GM10847 (cell line): ENCODE data around the gene MEP1A.

Source experiments
- POLR2A ChIP-seq: IDR thresholded peaks from 2 replicates; pipeline ENCODE4 v1.6.1; 2011; ENCODE audit not compliant: insufficient read length; ENCODE audit errors: extremely low read depth

The MEP1A gene, protein sequence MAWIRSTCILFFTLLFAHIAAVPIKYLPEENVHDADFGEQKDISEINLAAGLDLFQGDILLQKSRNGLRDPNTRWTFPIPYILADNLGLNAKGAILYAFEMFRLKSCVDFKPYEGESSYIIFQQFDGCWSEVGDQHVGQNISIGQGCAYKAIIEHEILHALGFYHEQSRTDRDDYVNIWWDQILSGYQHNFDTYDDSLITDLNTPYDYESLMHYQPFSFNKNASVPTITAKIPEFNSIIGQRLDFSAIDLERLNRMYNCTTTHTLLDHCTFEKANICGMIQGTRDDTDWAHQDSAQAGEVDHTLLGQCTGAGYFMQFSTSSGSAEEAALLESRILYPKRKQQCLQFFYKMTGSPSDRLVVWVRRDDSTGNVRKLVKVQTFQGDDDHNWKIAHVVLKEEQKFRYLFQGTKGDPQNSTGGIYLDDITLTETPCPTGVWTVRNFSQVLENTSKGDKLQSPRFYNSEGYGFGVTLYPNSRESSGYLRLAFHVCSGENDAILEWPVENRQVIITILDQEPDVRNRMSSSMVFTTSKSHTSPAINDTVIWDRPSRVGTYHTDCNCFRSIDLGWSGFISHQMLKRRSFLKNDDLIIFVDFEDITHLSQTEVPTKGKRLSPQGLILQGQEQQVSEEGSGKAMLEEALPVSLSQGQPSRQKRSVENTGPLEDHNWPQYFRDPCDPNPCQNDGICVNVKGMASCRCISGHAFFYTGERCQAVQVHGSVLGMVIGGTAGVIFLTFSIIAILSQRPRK

DNA sequence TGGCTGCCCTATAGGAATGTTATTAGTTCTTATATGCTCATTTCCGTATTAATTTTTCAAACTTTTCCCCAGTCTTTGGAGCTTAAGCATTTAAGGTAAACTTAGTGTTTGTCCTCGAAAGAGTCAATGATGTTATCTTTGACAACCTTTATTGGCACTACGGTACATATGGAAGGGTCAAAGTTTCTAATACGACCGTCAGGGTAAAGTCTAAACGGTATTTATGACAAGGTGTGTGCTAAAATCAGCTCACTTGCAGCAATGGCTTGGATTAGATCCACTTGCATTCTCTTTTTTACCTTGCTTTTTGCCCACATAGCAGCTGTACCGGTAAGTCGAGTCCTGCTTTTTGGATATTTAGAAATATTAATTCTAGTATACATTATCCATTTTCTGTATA is at the start of gene MEP1A:
TSS of gene MEP1A (plus strand) at position 252 of the 400 bp plus-strand sequence. CDS start at position 262, 10 bp downstream.
- TF ChIP-seq POLR2A, result no peak

DNA sequence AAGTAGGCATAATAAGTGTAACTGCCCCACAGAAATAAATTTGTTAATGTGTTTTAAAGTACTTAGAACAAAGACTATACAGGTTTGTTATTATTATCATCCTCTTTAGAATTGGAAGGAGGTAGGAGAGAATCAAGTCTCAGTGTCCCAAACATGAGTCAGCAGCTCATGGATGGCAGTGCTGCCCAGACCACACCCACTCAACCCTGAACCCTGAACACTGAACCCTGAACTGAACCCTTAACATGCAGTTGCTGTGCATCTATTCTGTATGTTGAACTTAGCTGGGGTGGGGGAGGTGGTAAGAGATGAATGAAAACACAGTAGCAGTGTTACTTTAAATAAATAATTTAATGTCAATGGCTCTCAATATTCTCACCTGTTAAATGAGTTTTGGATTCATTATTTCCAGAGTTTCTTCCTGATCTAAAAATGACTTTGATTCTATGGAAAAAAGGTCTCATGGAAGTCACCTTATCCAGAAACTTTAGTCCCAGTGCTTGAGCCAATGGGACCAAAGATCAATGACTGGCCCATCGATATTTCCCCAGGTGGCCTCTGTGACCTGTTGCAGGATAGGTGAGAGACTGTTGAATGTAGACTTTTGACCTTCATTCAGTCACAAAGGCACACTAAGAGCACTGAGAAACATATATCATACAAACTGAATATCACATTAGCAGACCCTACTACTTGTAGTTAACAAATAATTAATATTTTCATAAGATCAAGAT is 49.6 kb upstream of the MEP1A start:
- TF ChIP-seq POLR2A, result no peak

DNA sequence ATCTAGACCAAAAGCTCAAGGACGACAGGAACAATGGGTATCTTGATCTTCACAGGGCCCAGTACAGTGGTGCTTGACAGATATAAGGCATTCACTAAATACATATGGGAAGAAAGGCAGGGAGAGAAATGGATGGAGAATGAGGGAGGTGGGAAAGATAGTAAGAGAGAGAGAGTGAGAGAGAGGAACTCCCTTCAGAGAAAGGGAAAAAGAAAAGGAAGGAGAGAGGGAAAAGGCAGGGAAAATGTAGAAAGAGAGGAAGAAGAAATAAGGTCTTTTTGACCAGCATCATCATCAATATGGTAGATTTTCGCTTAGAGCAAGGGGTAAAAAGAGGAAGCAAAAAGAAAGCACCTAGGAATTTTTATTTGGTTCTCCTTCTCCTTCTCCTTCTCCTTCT is 47.2 kb upstream of the MEP1A start:
- no peak for TF ChIP-seq POLR2A

DNA sequence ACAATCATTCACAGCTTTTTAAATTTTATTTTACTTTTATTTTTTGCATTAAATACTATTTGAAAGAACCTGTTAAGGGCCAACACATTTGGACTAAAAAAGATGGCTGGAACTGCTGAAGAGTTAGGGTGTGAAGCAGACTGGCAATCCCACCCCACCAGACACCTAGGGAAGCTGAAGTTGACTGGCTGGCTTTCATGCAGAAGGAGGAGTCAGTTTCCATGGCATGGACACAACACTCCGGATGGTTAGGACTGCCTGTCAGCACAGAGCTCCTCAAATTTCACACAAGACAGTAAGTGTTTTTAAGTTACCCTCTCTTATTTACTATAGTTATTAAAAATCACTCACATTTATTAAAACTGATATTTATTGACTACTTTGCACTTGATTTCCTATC is 46.5 kb upstream of the MEP1A start, which contains the start of gene ANKRD66:
TSS of gene ANKRD66 (plus strand) at position 238 of the 400 bp plus-strand sequence. CDS start 5,016 bp downstream, outside the sequence.
- TF ChIP-seq POLR2A, result no peak

DNA sequence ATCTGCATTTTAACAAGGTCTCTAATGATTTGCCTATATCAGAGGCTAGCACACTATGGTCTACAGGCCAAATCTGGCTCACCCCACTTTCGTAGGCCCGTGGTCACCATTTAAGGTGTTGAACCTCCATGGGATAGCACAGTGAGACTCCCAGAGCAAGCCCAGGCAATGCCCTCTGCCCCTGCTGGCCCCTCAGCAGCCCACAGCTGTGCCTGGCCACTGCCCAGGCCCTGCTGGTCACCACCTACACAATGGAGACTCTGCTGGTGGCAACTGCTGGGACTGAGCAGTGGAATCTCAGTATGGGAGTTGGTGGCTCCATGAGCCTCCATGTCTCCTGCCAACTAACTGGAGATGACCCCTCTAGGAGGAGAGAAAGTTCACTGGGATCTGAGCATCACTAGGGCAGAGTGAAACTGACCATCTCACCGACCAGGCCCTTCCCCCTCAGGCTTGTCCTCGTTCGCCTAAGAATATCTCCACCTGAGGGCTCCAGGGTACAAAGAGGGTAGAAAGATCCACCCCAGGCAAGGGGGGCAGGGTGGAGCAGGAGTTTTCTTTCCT is 44.2 kb upstream of the MEP1A start:
- no peak for TF ChIP-seq POLR2A

DNA sequence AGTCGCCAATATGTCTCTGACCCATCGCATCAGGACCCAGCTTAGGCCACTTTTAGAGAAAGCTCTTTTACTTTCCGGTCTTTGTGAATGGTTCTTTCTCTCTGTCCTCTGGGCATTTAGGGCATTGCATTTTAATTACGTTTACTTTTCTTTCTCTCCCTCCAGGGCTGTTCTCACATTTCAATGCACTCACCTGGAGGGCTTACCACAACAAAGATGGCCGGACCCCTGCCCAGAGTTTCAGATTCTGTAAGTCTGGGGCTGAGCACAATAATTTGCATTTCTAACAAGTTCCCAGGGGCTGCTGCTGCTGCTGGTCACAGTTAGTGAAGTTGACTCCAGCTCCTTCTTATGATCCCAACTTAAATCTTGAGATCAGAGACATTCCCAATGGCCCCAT is 43.5 kb upstream of the MEP1A start:
- no peak for TF ChIP-seq POLR2A

DNA sequence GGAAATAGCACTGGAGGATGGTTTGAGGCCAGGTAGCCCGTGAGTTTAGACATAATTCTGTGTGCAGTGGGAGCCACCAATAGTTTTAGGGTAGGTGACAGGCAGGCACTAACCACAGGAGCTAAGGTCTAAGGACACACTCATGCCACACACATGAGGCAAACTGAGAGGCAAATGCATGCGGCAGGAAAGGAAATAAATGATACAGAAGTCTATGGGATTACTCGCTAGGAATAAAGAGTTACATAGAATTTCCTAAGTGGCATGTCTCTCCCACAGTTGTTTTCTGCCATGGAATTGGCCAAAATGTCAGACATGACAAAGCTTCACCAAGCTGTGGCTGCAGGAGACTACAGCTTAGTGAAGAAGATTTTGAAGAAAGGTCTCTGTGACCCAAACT is 41.5 kb upstream of the MEP1A start:
- TF ChIP-seq POLR2A, result no peak

DNA sequence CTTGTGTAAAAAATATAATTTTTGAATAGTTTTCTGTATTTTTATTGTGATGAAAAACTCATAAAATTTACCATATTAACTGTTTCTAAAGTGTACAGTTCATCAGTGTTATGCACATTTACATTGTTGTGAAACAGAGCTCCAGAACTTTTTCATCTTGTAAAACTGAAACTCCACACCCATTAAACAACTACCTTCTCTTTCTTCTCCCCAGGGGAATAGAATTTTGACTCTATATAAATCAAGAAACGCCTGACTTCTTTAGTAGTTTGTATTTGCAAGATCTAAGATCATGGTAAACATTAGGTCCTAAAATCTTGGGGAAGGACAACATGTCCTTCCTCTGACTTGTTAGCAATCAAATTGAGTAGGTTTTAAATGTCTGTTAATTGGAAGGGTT is 37.3 kb upstream of the MEP1A start:
- TF ChIP-seq POLR2A, result no peak

DNA sequence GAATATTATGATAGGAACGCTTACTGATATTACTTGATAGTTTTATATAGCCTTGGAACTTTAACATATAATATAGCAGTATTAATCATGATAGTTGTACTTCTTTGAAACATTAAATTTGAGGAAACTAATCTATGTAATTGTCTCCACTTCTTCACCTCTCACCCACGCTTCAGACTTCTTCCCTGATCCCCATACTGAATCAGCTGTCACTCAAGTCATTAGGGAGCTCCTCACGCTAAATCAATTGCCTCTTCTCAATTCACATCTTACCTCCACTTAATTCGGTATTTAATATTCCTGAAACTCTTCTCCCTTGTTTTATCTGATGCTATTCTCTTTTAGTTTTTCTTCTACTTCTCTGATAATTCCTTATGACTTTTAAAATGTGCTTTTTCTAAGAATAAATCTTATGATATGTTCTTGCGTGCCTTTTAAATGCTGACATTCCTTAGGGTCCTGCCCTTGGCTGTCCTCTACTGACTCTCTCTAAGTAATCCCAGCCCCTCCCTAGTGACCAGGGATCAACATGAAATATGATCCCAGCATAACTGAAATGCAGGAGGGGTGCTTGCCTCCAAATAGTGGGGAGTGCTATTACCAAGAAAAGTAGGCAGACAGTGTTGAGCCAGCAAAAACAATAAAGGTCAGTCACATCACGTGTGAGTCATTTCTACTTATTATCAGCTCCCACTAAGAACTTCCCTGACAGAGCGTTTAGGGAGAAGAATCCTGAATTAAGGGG is 36.5 kb upstream of the MEP1A start:
- TF ChIP-seq POLR2A, result no peak

DNA sequence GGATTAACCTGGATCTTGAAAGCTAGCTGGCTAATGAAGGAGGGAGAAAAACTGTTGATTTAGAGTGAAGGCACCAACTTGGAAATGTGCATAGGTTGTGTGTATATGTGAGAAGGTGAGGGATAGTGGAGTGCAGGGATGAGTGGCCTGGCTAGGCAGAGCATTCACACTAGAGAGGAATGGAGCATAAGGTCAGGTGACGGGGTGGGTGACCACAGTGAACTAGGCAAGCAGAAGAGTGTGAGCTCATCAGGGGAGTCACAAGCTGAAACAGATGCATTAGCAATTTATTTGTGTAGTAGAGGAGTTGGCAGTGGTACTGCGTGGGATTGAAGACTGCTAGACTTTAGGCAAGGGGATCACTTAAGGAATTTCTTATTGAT is 36.0 kb upstream of the MEP1A start:
- no peak for TF ChIP-seq POLR2A

DNA sequence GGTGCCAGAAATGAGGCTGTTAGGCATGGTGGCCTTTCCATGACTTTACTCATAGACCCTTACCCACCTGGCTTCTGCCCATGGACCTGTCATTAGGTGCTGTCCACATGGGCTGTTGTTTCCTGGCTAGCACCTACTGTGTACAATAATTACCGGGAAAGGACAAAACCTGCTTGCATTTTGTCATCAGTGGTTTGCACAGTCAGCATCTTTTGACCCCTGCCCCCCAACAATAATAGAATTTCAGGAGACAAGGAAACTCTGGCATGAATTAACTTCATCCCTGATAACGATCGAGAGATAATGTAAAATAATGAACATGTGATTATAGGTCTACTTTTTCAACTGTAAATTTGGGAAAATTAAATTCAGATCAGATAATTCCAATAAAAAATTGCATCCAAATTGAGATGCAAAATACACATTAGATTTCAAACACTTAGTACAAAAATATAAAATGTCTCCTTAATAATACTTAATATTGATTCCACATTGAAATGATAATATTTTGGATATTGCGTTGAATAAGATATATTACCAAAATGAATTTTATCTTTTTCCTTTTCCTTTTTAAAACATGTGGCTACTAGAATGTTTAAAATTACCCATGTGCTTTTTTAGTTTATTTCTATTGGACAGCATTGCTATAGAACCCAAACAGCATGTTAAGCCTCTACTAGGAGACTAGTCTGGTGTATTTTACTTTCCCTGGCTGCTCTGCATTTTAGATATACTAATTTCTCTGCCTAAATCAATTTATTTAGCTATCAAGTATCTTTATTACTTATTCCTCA is 34.0 kb upstream of the MEP1A start:
- no peak for TF ChIP-seq POLR2A

DNA sequence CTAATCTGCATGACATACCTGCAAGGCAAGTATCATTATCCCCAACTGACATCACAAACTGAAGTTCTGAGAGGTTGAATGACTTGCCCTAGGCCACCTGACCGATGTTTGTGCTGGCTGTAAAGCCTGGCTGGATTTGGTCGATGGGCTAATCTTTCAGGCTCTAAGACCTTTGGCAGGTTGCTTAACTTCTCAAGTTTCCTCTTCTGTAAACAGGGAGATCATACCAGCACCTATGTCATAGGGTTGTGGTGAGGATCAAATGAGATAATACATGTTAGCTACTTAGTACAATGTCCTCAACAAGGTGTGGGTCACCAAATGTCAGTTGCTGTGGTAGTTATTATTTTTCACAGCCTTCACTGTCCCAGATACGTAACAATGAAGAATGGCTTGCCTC is 32.3 kb upstream of the MEP1A start:
- no peak for TF ChIP-seq POLR2A

DNA sequence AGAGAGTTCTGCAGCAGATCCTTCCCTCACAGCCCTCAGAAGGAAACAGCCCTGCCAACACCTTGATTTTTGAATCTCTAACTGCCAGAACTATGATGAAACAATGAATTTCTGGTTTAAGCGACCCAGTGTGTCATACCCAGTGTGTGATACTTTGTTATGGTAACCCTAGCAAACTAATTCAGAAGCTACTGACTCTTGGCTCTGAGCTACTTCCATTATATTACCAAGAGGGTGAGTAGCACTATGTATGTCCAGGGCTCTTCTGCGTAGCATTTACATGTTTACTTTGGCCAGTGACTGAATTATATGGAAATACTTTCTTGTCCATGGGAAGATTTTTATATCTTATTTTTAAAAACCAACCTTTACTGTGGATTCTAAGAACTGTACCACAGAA is 29.7 kb upstream of the MEP1A start:
- TF ChIP-seq POLR2A, result no peak

DNA sequence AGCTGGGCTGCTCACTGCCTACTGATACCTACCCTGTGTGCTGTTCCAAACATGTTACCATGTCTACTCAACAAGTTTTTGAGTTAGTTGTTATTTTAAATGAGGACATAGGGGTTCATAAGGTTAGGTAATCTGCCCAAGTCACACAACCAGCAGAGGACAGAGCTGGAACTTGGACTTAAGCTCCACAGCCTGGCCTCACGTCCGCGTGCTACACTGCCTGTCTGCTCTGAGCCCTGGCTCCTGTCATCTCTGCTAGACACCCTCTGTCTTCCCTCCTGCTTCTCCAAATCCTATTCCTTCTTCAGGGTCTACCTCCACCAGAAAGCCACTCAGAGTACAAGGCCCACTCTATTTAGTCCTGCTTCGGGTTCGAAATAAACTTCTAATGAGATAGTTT is 28.2 kb upstream of the MEP1A start:
- no peak for TF ChIP-seq POLR2A

DNA sequence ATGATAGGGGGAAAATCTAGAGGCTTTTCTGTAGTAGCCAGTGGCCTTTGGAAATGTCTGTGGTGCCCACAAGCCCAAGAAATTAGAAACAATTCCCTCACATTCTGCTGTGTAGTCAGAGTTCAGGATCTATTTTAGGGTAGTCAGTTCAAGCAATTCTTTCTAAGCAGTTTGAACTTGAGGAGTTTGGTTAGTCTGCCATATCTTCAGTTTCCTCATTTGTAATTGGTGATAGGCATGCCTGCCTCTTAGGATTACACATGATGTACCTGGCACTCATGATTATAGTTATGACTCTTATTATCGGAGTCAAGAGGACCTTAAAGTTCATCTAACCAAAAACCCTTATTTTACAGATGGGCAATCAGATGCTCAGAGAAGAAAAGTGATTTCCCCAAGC is 21.2 kb upstream of the MEP1A start:
- no peak for TF ChIP-seq POLR2A
